ENCODE measurements around the gene CELA3A.

The CELA3A gene

DNA sequence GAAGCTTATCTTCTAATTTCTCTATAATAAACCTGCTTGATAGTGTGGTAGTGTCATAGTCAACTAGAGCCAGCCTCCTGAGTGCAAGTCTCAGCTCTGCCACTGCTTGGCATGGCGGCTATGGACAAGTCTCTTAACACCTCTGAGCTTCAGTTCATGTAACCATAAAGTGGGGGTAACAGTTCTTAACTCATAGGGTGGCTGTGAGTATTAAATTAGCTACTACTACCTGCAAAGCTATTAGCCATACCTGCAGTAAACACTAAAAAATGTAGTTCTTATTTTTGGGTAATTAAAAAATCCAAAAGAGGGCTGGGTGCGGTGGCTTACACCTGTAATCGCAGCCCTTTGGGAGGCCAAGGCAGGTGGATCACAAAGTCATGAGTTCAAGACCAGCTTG is 48.9 kb downstream of the CELA3A start:
- DNase-seq (ENCODE audit: low read depth): no peak

DNA sequence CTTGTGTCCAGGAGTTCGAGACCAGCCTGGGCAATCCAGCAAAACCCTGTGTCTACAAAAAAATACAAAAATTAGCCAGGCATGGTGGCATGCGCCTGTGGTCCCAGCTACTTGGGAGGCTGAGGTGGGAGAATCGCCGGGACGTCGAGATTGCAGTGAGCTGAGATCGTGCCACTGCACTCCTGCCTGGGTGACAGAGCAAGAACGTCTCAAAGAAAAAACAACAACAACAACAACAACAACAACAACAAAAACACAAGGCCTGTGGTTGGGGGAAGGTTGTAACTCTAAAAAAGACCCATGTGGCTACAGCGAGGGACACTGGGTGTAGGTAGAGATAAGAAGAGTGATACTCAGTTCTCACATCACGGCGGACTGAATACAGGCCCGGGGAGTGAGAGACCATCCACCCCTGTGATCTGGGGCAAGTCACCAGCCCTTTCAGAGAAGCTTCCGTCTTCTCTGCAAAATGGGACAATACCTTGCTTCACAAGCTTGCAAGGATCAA is 50.2 kb downstream of the CELA3A start:
- no peak for DNase-seq (ENCODE audit: low read depth)

DNA sequence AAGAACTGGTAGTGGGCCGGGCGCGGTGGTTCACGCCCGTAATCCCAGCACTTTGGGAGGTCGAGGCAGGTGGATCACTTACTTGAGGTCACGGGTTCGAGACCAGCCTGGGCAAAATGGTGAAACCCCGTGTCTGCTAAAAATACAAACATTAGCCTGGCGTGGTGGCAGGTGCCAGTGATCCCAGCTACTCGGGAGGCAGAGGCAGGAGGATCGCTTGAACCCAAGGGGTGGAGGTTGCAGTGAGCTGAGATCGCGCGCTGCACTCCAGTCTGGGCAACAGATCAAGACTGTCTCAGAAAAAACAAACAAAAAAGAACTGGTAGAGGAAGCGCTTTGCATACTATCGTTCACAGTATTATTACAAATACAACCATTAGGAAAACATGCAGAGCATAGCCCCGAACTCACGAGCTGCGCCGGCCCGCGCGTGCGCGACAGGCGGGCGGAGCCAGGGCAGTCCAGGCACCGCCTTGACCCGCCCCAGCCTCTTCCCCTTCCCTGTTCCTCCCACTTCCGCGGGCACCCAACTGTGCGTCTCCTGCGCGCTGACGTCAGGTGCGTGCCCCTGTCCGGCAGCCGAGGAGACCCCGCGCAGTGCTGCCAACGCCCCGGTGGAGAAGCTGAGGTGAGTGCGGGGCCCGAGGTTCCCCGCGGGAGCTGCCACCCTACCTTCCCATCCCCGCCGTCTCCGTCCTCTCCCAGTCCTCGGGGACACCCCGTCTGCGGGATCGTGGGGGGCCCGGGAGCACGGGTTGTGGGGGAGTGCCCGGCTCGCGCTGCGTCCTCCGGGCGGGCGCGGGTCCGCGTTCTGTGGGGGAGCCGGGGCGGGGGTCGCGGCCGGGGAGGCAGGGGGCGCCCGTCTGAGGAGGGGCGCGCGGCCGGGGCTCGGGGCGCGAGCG is 50.9 kb downstream of the CELA3A start, which contains the start of gene CDC42:
CDC42 (plus strand) TSS at position 595 of the 902 bp plus-strand sequence. CDS start 25,770 bp downstream, outside the sequence.
- DNase-seq (ENCODE audit: low read depth): peak; percentile 92

DNA sequence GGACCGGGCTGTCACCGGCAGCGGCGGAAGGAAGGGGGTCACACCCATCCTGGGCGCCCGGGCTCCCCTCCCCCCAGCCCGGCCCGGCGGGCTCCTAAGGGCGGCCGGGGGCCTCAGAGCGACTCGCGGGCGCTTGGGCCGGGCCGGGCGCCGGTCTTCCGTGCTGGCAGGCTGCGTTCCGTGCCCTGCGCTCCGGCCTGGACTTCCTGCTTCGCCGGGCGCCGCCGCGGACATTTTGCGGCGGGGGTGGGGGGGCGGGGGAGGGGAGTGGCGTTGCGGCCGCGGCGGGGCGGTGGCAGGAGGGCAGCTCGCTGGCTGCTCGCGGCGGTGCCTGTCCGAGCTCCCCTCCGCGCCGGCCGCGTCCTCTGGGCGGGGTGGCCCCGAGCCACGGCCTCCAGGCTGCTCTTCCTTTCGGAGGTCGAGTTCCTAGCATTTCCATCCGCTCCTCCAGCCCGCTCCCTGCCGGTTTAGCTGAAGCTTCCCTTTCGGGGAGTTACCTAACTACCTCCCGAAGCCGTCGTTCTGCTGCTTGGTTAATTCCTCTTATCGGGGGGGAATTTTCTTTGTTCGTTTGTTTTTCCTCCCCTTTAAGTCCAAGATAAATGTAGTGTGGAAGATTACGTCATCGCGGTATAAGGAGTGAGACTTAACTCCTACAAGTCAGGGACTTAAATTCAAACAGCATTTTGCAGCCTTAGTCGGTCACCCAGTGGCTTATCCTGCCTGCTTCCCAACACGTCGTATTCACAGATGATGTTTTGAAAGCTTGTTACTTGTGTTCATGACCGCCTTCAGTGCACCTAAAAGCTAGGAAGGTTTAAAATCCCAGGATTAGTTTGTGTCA is 51.8 kb downstream of the CELA3A start:
- peak; percentile 37 for DNase-seq (ENCODE audit: low read depth)

DNA sequence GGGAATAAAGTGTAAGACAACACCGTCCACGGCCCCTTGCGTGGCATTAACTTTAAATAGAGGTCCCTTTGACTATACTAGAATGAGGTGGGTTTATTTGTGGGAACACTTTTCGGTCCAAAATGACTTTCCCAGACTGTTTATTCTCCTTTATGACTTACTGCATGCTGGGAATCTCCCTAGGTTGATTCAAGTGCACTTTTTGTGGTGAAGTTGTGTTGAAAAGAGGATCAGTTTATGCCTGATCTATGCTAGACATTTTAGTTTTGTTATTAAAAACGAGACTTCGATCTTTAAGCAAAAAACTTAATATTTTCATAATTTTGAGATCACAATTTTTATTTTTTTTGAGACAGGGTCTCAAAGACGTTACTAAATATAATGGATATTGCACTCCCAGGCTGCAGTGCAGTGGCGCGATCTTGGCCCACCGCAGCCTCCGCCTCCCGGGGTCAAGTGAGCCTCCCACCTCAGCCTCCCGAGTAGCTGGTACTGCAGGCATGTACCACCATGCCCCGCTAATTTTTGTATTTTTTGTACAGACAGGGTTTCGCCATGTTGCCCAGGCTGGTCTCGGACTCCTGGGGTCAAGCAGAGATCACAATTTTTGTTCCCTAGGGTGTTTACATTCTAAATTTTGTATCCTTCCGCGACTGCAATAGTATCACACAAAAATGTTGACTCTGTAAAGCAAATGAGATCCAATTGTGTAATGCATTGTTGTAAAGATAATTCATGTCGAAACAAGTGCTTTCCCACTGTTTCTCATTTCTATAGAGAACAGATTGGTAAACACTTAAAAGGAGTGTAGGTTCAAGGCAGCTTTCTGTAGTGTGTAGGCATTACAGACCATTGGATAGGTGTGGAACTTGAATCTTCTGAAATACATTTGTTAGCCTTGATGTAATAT is 52.7 kb downstream of the CELA3A start:
- DNase-seq (ENCODE audit: low read depth): no peak

DNA sequence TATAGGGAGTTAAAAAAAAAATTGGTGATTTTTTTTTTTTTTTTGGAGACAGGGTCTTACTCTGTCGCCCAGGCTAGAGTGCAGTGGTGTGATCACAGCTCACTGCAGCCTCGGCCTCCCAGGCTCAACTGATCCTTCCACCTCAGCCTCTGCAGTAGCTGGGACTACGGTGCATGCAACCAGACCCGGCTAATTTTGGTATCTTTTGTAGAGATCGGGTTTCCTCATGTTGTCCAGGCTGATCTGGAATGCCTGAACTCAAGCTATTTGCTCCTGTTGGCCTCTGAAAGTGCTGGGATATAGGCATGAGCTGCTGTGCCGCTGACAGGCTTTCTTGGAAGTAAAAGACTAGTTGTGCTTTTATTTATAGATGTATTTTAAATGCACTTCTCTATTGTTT is 54.0 kb downstream of the CELA3A start:
- DNase-seq (ENCODE audit: low read depth): no peak

DNA sequence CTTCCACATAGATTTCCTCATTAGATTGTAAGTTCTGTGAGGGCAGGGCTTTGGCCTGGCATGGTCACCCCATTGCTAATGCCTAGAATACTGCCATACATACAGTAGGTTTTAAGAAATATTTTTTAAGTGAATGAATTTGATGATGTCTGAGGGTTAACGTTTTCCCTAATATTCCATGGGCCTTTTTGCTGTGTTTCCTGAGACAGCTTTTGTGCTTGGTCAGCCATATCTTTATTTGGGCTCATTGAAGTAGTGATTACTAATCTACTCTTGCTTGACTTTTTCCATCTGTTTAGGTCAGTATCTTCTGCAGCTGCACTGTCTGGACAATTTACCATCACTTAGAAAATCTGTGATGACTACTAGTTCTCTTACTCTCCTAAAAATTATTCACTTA is 54.6 kb downstream of the CELA3A start:
- no peak for DNase-seq (ENCODE audit: low read depth)

DNA sequence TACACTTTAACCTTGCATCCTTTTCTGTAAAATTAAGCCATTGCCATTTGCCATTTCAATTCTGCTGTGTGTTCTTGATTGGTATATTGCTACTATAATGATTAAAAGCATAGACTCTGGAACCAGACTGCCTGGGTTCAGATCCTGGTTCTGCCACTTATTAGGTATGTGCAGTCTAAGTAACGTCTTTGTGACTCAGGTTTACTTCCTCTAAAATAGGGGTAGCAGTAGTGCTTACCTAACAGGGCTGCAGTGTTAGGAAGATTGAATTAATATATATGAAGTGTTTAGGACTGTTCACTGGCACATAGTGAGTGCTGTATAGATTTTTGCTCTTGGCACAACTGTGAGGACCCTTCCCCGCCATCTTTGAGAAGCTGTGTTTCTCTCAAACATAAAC is 55.5 kb downstream of the CELA3A start:
- no peak for DNase-seq (ENCODE audit: low read depth)

DNA sequence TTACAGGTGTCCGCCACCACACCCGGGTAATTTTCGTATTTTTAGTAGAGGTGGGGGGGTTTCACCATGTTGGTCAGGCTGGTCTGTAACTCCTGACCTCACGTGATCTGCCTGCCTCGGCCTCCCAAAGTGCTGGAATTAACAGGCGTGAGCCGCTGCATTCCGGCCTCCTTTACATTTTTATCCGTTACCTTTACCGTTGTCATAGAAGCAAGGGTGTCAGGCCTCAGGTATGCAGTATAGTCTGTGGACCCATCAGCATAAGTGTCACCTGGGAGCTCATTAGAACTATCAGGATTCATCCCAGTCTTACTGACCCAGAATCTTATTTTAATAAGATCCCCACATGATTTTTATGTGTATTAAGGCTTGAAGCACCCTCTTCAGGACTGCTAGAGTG is 56.4 kb downstream of the CELA3A start:
- DNase-seq (ENCODE audit: low read depth): no peak

Data from stromal cell of bone marrow (primary cell).